Germinal center (tissue), 1 donor: Measurements from ENCODE around the gene GPLD1.
"Not testable (repeated sequence)": the region's sequence is repeated elsewhere in the genome, so short reads cannot be mapped to it uniquely, and the experiment has no call there.

Experiments used
- DNase-seq: peaks from one replicate; pipeline ENCODE4 v3.0.0; 2012; ENCODE audit warnings: mixed read lengths, low spot score

Gene GPLD1

GRCh38 chr6:24489470-24489869, at the start of gene GPLD1:
GPLD1 (minus strand) TSS chr6:24489578; CDS start chr6:24489511, 67 bp downstream.
- no peak for DNase-seq

- DNase-seq = no peak
These were observed 48.5 kb upstream of the GPLD1 start for GRCh38 chr6:24537771-24538385.

GRCh38 chr6:24537082-24537699, 47.8 kb upstream of the GPLD1 start:
- no peak for DNase-seq

- no peak for DNase-seq
These were observed 47.1 kb upstream of the GPLD1 start for GRCh38 chr6:24536466-24536865.

- no peak for DNase-seq
These were observed 45.8 kb upstream of the GPLD1 start for GRCh38 chr6:24535210-24535609.

- no peak for DNase-seq
These were observed 45.0 kb upstream of the GPLD1 start for GRCh38 chr6:24534329-24534728.

GRCh38 chr6:24529985-24530384, 40.6 kb upstream of the GPLD1 start:
- no peak for DNase-seq

- peak; percentile 38 for DNase-seq
These were observed 35.4 kb upstream of the GPLD1 start for GRCh38 chr6:24524805-24525204.

- DNase-seq = no peak
These were observed 35.0 kb upstream of the GPLD1 start for GRCh38 chr6:24524329-24524728.

- peak; percentile 69 for DNase-seq
These were observed 33.1 kb upstream of the GPLD1 start for GRCh38 chr6:24522228-24523176.

GRCh38 chr6:24520929-24521546, 31.7 kb upstream of the GPLD1 start:
- peak; percentile 50 for DNase-seq

- peak; percentile 37 for DNase-seq
These were observed 28.5 kb upstream of the GPLD1 start for GRCh38 chr6:24517659-24518543.

- DNase-seq = no peak
These were observed 24.2 kb upstream of the GPLD1 start for GRCh38 chr6:24513602-24514001.

GRCh38 chr6:24511976-24512375, 22.6 kb upstream of the GPLD1 start:
- DNase-seq = not testable (repeated sequence)

GRCh38 chr6:24506814-24507520, 17.6 kb upstream of the GPLD1 start:
- no peak for DNase-seq

- no peak for DNase-seq
These were observed 15.5 kb upstream of the GPLD1 start for GRCh38 chr6:24504649-24505586.

GRCh38 chr6:24504287-24504648, 14.9 kb upstream of the GPLD1 start:
- no peak for DNase-seq

- no peak for DNase-seq
These were observed 12.5 kb upstream of the GPLD1 start for GRCh38 chr6:24501914-24502313.

- no peak for DNase-seq
These were observed 12.0 kb upstream of the GPLD1 start for GRCh38 chr6:24501374-24501773.

GRCh38 chr6:24500683-24501082, 11.3 kb upstream of the GPLD1 start:
- DNase-seq = no peak
